ENCODE results near the gene KLF11.

GRCh38 chr2:10057231-10058107 lies 14.1 kb downstream of the KLF11 start:
- no peak for TF ChIP-seq CTCF (IDR thresholded peaks at IDR 0.05)
- TF ChIP-seq POLR2A (IDR thresholded peaks at IDR 0.05) = no peak

Data from body of pancreas (tissue), 4 donors.